Retinal pigment epithelial cell (primary cell): ENCODE data around the gene ARMCX1.
"Not testable (repeated sequence)": the region's sequence is repeated elsewhere in the genome, so short reads cannot be mapped to it uniquely, and the experiment has no call there.

Experiments
- DNase-seq: peaks from one replicate; pipeline ENCODE4 v3.0.0-alpha.2; 2010; ENCODE audit warnings: low read depth
- H3K4me3 ChIP-seq: 2 replicates; pipeline ENCODE4 v1.5.1; 2011; ENCODE audit warnings: mild to moderate bottlenecking, low read length, control low read depth, moderate library complexity
- CTCF ChIP-seq: conservative IDR thresholded peaks from 2 replicates; pipeline ENCODE4 v1.5.1; 2011; ENCODE audit warnings: low read depth, low read length, control low read depth, inconsistent platforms

Gene ARMCX1

DNA sequence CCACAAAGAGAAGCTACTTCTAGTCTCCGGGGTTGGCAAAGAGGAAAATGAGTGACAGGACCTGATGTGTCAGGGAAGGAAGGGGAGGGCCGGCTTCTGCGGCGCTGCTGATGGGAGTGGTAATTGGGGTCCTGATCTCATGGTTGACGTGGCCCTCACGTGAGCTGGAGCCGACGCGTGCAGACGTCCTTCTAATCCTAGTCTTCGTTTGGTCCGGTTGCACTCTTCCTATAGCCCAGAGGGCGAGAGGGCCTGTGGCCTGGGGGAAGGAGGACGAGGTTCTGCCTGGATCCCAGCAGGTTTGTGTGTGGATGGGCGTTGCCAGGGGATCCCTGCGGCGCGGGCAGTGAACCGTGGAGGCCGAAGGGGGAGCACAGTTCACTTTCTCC is at the start of gene ARMCX1:
ARMCX1 (plus strand) TSS at position 186 of the 389 bp plus-strand sequence. CDS start 2,384 bp downstream, outside the sequence.
- H3K4me3 ChIP-seq, result peak within 1 kb of the TSS; percentile 71

DNA sequence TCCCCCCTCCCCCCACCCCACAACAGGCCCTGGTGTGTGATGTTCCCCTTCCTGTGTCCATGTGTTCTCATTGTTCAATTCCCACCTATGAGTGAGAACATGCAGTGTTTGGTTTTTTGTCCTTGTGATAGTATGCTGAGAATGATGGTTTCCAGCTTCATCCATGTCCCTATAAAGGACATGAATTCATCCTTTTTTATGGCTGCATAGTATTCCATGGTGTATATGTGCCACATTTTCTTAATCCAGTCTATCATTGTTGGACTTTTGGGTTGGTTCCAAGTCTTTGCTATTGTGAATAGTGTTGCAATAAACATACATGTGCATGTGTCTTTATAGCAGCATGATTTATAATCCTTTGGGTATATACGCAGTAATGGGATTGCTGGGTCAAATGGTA is 47.4 kb upstream of the ARMCX1 start:
- not testable (repeated sequence) for DNase-seq, H3K4me3 ChIP-seq

More for the DNA sequence above, at the start of gene ARMCX1:
- DNase-seq, result peak; percentile 14
- TF ChIP-seq CTCF, result no peak

- no peak for TF ChIP-seq CTCF
- H3K4me3 ChIP-seq, result no peak overlapping the region
- no peak for DNase-seq
These were observed 43.0 kb upstream of the ARMCX1 start for GRCh38 chrX:101507372-101507771.

DNA sequence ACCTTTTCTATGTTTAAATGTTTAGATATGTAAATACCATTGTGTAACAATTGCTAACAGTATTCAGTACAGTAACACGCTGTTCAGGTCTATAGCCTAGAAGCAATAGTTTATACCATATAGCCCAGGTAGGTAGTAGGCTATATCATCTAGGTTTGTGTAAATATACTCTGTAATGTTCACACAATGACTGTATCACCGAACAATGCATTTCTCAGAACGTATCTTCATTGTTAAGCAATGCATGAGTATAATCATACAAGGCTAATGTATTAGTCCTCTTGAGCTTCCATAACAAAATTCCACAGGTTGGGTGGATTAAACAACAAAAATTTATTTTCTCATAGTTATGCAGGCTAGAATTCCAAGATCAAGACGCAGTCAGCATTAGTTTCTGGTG is 42.4 kb upstream of the ARMCX1 start:
- H3K4me3 ChIP-seq, result no peak overlapping the region
- DNase-seq, result no peak
- TF ChIP-seq CTCF, result no peak

DNA sequence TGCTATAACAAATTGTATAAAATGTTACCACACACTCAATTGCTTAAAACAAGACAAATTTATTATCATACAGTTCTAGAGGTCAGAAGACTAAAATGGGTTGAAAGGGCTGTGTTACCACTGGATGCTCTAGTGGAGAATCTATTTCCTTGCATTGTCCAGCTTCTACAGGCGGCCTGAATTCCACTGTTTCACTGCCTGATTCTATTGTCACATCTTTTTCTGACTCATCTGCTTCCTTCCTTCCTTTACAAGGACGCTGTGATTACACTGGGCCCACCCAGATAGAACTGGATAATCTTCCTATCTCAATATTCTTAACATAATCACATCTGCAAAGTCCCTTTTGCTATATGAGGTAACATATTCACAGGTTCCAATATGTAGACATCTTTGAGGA is 19.4 kb upstream of the ARMCX1 start:
- TF ChIP-seq CTCF, result no peak
- no peak for DNase-seq
- H3K4me3 ChIP-seq, result no peak overlapping the region

DNA sequence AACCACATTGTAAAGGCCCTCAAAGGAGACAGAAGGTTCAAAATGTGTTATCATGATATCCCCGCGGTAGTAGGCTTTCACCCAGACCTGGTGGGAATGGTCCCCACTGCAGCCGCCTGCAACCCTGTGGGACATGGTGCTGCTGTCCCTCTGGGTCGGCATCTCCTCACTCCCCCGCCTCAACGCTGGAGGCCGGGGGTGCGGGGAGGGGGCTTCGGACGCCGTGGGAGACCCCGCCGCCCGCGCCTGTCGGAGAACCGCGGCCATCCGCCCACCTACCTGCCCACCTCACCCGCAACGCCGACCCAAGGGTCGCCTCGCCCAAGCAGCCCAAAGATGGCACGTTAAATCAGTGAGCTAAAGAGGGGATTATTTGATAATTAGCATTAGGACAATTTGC is 11.2 kb upstream of the ARMCX1 start:
- DNase-seq, result no peak
- no peak for TF ChIP-seq CTCF
- H3K4me3 ChIP-seq, result no peak overlapping the region

DNA sequence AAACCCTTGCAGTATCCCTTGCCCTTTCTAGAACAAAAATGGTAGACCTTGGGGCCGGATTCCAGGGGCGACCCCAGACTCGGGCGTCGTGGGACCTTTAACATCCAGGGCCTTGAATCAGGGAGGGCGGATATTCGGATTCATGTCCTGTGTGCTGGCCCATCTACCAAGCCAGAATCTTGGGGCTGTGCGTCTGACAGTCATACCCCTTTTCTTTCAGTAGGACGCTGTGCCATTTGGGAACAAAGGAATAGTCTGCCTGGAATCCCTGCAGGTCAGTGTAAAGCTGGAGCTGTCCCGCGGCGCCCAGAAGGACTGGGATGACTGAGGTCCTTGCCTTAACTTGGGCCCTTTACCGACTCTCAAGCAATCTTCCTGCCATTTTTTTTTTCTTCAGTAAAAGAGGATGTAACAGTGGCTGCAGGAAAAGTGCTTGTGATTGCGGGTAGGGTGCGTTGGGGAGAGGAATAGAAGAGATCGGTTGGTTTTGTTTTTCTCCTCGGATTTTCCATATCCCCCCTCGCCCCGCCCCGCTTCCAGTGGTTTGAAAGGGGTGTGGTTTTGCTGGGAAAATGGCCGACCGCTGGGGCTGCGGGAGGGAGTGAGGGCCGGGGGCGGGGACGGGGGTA is 518 bp downstream of the ARMCX1 start:
- TF ChIP-seq CTCF, result no peak
- peak overlapping the region; percentile 71 for H3K4me3 ChIP-seq
- DNase-seq, result no peak

- no peak for DNase-seq
- no peak for TF ChIP-seq CTCF
- H3K4me3 ChIP-seq, result peak overlapping the region; percentile 71
These were observed 1.0 kb downstream of the ARMCX1 start for GRCh38 chrX:101551380-101551767.
